Thymus (tissue), 14 donors: ENCODE measurements around the gene USP34. TPM values are rescaled to one million over a fixed set of nuclear protein-coding genes. Genes with fewer than 3 reads are reported as not detected.
A peak's percentile ranks its signal among the peaks of the same experiment; 100 is the strongest.

ENCODE experiments used
- DNase-seq, 9 donors: peaks; one replicate each; pipeline ENCODE4 v3.0.0-alpha.2; 2013; ENCODE audit warnings: low spot score in 9 of 9, low read depth in 6 of 9, missing footprints in 1 of 9
- H3K27ac ChIP-seq, 2 donors: one replicate each; pipeline ENCODE4 v1.5.1; 2013; ENCODE audit warnings: control low read depth in 1 of 2, low read depth in 1 of 2, low read length in 1 of 2, mild to moderate bottlenecking in 1 of 2, moderate library complexity in 1 of 2
- H3K27me3 ChIP-seq, 2 donors: one replicate each; pipeline ENCODE4 v1.5.1; 2013; ENCODE audit warnings: low read length in 1 of 2; ENCODE audit not compliant: control insufficient read depth in 2 of 2, insufficient read depth in 1 of 2
- H3K36me3 ChIP-seq, 2 donors: one replicate each; pipeline ENCODE4 v1.5.1; 2013; ENCODE audit warnings: low read length in 1 of 2, mild to moderate bottlenecking in 1 of 2, moderate library complexity in 1 of 2; ENCODE audit not compliant: control insufficient read depth in 2 of 2, insufficient read depth in 2 of 2
- H3K4me1 ChIP-seq, 2 donors: one replicate each; pipeline ENCODE4 v1.5.1; 2013; ENCODE audit warnings: low read length in 2 of 2; ENCODE audit not compliant: control insufficient read depth in 2 of 2, insufficient read depth in 2 of 2
- H3K4me3 ChIP-seq, 2 donors: one replicate each; pipeline ENCODE4 v1.5.1; 2013; ENCODE audit warnings: low read length in 2 of 2, control low read depth in 1 of 2, mild to moderate bottlenecking in 1 of 2
- H3K9me3 ChIP-seq, 2 donors: one replicate each; pipeline ENCODE4 v1.5.1; 2013; ENCODE audit warnings: low read length in 1 of 2, mild to moderate bottlenecking in 1 of 2; ENCODE audit not compliant: control insufficient read depth in 2 of 2, insufficient read depth in 1 of 2
- WGBS: extraction: QIAGEN DNeasy Blood & Tissue Kit; methylation state at CpG from one replicate; pipeline ENCODE4 v1.1.7; 2013; 5-methylcytosine and 5-hydroxymethylcytosine counted together
- long read RNA-seq, 10 donors: transcript quantifications; one replicate each; lab custom pipeline, GENCODE V29; 2026
- polyA plus RNA-seq: library from polyadenylated mRNA; stranded (reverse); fragments of 200-250 nt; gene quantifications from one replicate; pipeline ENCODE4 v1.2.3, GENCODE V29; 2013
- total RNA-seq: library from RNA; stranded (reverse); fragments of 120-200 nt; gene quantifications from one replicate; pipeline ENCODE4 v1.2.4, GENCODE V29; 2013
- donor health status: healthy.

The USP34 gene, protein sequence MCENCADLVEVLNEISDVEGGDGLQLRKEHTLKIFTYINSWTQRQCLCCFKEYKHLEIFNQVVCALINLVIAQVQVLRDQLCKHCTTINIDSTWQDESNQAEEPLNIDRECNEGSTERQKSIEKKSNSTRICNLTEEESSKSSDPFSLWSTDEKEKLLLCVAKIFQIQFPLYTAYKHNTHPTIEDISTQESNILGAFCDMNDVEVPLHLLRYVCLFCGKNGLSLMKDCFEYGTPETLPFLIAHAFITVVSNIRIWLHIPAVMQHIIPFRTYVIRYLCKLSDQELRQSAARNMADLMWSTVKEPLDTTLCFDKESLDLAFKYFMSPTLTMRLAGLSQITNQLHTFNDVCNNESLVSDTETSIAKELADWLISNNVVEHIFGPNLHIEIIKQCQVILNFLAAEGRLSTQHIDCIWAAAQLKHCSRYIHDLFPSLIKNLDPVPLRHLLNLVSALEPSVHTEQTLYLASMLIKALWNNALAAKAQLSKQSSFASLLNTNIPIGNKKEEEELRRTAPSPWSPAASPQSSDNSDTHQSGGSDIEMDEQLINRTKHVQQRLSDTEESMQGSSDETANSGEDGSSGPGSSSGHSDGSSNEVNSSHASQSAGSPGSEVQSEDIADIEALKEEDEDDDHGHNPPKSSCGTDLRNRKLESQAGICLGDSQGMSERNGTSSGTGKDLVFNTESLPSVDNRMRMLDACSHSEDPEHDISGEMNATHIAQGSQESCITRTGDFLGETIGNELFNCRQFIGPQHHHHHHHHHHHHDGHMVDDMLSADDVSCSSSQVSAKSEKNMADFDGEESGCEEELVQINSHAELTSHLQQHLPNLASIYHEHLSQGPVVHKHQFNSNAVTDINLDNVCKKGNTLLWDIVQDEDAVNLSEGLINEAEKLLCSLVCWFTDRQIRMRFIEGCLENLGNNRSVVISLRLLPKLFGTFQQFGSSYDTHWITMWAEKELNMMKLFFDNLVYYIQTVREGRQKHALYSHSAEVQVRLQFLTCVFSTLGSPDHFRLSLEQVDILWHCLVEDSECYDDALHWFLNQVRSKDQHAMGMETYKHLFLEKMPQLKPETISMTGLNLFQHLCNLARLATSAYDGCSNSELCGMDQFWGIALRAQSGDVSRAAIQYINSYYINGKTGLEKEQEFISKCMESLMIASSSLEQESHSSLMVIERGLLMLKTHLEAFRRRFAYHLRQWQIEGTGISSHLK (N-terminal part only)
- total RNA-seq: 54.5 TPM
- 102 TPM for polyA plus RNA-seq
- long read RNA-seq, donor 1: 0 reads
- long read RNA-seq, donor 2, partial matches to known transcripts: 28 of 29 reads
- long read RNA-seq, donor 2, other reads (novel, unspliced or antisense): 0 of 29 reads
- long read RNA-seq, donor 3, partial matches to known transcripts: 6 of 7 reads
- long read RNA-seq, donor 3, other reads (novel, unspliced or antisense): 0 of 7 reads
- long read RNA-seq, donor 4, partial matches to known transcripts: 5 of 5 reads
- long read RNA-seq, donor 4, other reads (novel, unspliced or antisense): 0 of 5 reads
- long read RNA-seq, donor 5, partial matches to known transcripts: 0 of 2 reads
- long read RNA-seq, donor 5, other reads (novel, unspliced or antisense): 0 of 2 reads
- long read RNA-seq, donor 6, partial matches to known transcripts: 0 of 3 reads
- long read RNA-seq, donor 6, other reads (novel, unspliced or antisense): 0 of 3 reads
- long read RNA-seq, donor 7, partial matches to known transcripts: 0 of 1 reads
- long read RNA-seq, donor 7, other reads (novel, unspliced or antisense): 0 of 1 reads
- long read RNA-seq, donor 8: 0 reads
- long read RNA-seq, donor 9: 0 reads
- long read RNA-seq, donor 10: 0 reads

DNA sequence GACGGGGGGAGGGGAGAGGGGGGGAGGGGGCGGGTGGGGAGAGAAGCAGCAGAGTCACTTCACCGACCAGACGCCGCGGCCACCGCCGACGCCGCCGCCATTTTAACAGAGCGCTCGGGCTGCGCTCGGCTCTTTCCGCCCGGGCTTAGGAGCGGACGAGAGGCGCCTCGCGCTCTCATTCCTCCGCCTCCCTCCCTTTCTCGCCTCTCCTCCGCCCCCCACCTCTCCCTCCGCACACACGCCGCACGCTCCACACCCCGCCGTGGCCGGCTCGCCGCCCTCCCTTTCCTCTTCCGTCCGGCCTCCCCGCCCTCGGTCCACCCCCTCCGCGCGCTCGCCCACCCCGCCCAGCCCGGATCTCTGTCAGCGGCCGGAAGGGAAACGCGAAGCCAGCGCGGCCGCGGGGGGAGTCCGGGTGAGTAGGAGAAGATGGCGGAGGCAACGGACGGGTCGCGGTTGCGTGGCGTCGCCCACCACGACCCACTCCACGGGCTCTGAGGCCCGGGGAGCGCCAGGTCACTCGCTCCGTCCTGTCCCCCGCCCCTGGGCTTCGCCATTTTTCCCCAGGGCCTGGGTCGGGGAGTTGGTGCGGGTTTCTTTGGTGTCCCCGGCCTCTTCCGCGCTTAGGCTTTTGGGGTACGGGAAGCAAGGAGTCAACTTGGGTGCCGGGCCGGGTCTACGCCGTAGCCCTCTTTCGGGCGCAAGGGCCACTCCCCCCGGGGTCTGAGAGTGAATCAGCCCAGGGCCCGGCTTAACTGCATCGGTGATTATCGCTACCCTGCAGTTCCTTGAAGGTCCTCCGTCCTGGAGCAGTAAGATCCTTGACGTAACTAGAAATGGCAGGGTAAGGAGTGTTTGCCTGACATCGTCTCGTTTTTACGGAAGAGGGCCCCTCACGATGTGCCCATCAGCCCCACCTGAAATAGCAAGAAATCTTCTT is at the start of gene USP34:
USP34 (minus strand) TSS at position 123 of the 940 bp plus-strand sequence. CDS start 395 bp downstream, outside the sequence.
- WGBS: under 1% methylated on average over 90 of the region's 91 CpGs
- peaks cover 0 to 1% of the 10 kb centered on the region in 2 donors for H3K9me3 ChIP-seq
- DNase-seq: peak; percentile 55 to 92 (median 76)

DNA sequence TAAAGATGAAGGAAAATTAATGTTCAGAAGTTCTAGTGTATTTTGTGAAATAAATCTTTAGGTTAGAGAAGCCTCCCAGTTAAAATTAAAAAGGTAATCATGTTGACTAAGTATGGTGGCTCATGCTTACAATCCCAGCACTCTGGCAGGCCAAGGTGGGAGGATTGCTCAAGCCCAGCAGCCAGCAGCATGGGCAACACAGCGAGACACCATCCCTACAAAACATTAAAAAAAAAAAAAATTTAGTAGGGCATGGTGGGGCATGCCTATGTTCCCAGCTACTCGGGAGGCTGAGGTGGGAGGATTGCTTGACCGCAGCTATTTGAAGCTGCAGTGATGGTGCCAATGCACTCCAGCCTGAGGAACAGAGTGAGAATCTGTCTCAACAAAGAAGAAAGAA is 49.4 kb upstream of the USP34 start:
- Histone ChIP-seq H3K27ac (no peak overlapping the region), H3K9me3 (no peaks in the 10 kb centered on the region), H3K4me1 (no peaks in the 10 kb centered on the region), H3K36me3 (peaks cover 35 to 78% of the 10 kb centered on the region in 2 donors), H3K27me3 (no peaks in the 10 kb centered on the region), H3K4me3 (no peak overlapping the region)
- no peak for DNase-seq
- WGBS: 94% methylated on average over 3 of the region's 3 CpGs

More for the DNA sequence above, at the start of gene USP34:
- peaks cover 5% of the 10 kb centered on the region in 2 donors for H3K36me3 ChIP-seq
- no peaks in the 10 kb centered on the region for H3K27me3 ChIP-seq
- peak within 1 kb of the TSS; percentile 98 to 99 for H3K27ac ChIP-seq
- peaks cover 2 to 4% of the 10 kb centered on the region in 2 donors for H3K4me1 ChIP-seq
- peak within 1 kb of the TSS; percentile 99 for H3K4me3 ChIP-seq

DNA sequence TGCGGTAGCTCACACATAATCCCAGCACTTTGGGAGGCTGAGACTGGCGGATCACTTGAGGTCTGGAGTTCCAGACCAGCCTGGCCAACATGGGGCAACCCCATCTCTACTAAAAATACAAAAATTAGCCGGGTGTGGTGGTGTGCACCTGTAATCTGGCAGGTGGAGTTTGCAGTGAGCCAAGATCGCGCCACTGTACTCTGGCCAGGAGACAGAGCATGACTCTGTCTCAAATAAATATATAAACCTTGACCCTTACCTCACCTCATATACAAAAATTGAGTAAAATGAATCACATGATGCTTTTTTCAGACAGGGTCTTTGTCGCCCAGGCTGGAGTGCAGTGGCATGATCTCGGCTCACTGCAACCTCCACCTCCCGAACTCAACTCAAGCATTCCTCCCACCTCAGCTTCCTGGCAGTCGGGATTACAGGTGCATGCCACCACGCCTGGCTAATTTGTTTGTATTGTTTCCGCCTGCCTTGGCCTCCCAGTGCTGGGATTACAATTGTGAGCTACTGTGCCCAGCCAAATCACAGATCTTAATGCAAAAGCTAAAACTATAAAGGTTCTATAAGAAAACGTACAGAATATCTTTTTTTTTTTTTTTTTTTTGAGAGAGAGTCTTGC is 42.0 kb upstream of the USP34 start:
- no peaks in the 10 kb centered on the region for H3K9me3 ChIP-seq
- DNase-seq: no peak
- H3K36me3 ChIP-seq: peaks cover 58 to 82% of the 10 kb centered on the region in 2 donors
- no peaks in the 10 kb centered on the region for H3K4me1 ChIP-seq
- no peaks in the 10 kb centered on the region for H3K27me3 ChIP-seq
- 95% methylated on average over 12 of the region's 12 CpGs for WGBS
- H3K4me3 ChIP-seq: no peak overlapping the region
- H3K27ac ChIP-seq: no peak overlapping the region

DNA sequence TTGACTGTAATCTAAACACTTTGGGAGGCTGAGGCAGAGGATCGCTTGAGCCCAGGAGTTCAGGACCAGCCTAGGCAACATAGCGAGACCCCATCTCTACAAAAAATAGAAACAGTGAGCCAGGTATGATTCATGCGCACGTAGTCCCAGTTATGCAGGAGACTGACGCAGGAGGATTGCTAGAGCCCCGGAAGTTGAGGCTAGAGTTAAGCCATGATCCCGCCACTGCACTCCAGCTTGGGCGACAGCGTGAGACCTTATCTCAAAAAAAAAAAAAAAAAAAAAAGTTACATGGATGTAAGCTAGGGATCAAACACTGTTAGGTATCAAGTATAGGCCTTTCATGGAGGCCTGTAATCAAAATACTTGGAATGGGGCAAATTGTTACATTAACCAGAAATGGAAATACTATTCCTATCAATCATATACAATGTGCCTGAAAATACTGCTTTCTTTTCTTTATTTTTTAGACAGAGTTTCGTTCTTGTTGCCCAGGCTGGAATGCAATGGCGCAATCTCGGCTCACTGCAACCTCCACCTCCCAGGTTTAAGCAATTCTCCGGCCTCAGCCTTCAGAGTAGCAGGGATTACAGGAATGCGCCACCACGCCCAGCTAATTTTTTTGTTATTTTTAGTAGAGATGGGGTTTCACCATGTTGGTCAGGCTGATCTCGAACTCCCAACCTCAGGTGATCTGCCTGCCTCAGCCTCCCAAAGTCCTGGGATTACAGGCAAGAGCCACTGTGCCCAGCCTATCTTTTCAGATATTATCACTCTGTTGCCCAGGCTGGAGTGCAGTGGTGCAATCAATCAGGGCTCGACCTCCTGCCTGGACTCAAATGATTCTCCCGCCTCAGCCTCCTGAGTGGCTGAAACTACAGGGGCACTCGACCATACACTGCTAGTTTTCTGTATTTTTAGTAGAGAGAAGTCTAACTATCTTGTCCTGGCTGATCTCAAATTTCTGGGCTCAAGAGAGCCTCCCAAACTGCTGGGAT is 40.1 kb upstream of the USP34 start:
- no peaks in the 10 kb centered on the region for H3K27me3 ChIP-seq
- WGBS: 97% methylated on average over 19 of the region's 19 CpGs
- no peaks in the 10 kb centered on the region for H3K9me3 ChIP-seq
- H3K36me3 ChIP-seq: peaks cover 58 to 78% of the 10 kb centered on the region in 2 donors
- no peaks in the 10 kb centered on the region for H3K4me1 ChIP-seq
- no peak overlapping the region for H3K27ac ChIP-seq
- DNase-seq: no peak
- H3K4me3 ChIP-seq: no peak overlapping the region

DNA sequence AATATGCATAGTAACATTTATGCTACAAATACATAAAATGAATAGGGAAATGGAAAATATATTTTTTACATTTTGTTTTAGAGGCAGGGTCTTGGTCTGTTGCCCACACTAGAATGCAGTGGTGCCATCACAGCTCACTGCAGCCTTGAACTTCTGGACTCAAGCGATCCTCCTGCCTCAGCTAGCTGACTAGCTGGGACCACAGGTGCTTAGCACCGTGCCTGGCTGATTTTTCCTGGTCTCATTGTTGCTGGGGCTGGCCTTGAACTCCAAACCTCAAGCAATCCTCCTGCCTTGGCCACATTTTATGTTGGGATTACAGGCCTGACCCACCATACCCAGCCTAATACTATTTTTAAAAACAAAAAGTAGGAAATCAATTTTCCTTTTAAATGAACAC is 34.1 kb upstream of the USP34 start:
- Histone ChIP-seq H3K4me3 (no peak overlapping the region), H3K36me3 (peaks cover 38 to 66% of the 10 kb centered on the region in 2 donors), H3K4me1 (no peaks in the 10 kb centered on the region), H3K9me3 (no peaks in the 10 kb centered on the region), H3K27ac (no peak overlapping the region), H3K27me3 (no peaks in the 10 kb centered on the region)
- WGBS: 98% methylated on average over 2 of the region's 2 CpGs
- DNase-seq: no peak

DNA sequence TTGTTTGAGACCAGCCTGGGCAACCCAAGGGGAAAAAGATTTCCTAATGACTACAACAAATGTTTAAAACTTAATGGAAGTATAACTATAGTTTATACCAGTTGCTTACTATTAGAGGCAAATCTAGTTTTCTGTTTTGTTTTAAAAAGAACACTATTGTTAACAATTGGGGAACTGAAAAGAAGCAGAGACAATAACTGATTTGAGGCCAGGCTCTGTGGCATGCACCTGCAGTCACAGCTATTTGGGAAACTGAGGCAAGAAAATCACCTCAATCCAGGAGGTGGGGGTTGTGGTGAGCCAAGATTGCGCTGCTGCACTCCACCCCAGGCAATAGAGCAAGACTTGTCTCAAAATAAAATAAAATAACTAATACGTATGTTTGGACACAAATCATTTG is 28.2 kb upstream of the USP34 start:
- Histone ChIP-seq H3K27me3 (no peaks in the 10 kb centered on the region), H3K36me3 (peaks cover 33 to 83% of the 10 kb centered on the region in 2 donors), H3K4me3 (no peak overlapping the region), H3K9me3 (no peaks in the 10 kb centered on the region), H3K27ac (no peak overlapping the region), H3K4me1 (no peaks in the 10 kb centered on the region)
- 98% methylated on average over 2 of the region's 2 CpGs for WGBS
- DNase-seq: no peak
